ENCODE measurements around the gene TUBB4B. TPM values are rescaled to one million over a fixed set of nuclear protein-coding genes. Genes with fewer than 3 reads are reported as not detected.

Gene TUBB4B
- total and polyA plus RNA-seq, 2 of the 4 experiments (the other 2 are of a cell fraction) = 237 to 529 TPM

GRCh38 chr9:137221095-137221505 lies 20.0 kb upstream of the TUBB4B start:
- Histone ChIP-seq H3K4me1 (ENCODE audit: control insufficient read depth, insufficient read depth, low read length) (peaks cover 17% of the 10 kb centered on the region), H3K9me3 (ENCODE audit: control insufficient read depth, insufficient read depth, low read length) (no peaks in the 10 kb centered on the region), H3K56ac (ENCODE audit: extremely low read depth, insufficient read depth, low read length) (no peak overlapping the region), H4K5ac (ENCODE audit: low read depth, low read length) (no peak overlapping the region), H3K79me1 (ENCODE audit: low read depth in 1 of 2, low read length in 2 of 2) (peaks cover 0 to 4% of the 10 kb centered on the region in 2 experiments; a peak in 1 of 4 replicates), H3K4me3 (ENCODE audit: insufficient read depth, low read depth, low read length) (no peak overlapping the region), H2AK9ac (replicated peaks; ENCODE audit: low read depth, low read length, poor library complexity) (no peak overlapping the region), H3K4ac (ENCODE audit: low read depth, low read length) (no peak overlapping the region), H2BK20ac (ENCODE audit: low read depth, low read length) (no peak overlapping the region), H3K27ac (ENCODE audit: insufficient read depth, low read length) (no peak overlapping the region), H3K9ac (ENCODE audit: low read depth, low read length) (no peak overlapping the region), H4K8ac (ENCODE audit: low read depth in 2 of 2, low read length in 2 of 2) (no peak overlapping the region), H2AFZ (replicated peaks; ENCODE audit: low read length, poor library complexity) (no peak overlapping the region), H3K18ac (ENCODE audit: low read depth, low read length) (no peak overlapping the region), H2BK5ac (ENCODE audit: low read depth, low read length, poor library complexity, severe bottlenecking) (no peak overlapping the region), H2BK120ac (ENCODE audit: low read depth, low read length) (no peak overlapping the region), H3K4me2 (ENCODE audit: low read depth, low read length) (no peak overlapping the region), H3K27me3 (ENCODE audit: control insufficient read depth, insufficient read depth, low read length) (no peaks in the 10 kb centered on the region), H3K36me3 (ENCODE audit: control insufficient read depth, insufficient read depth, low read length) (peaks cover 9% of the 10 kb centered on the region), H3K14ac (replicated peaks; ENCODE audit: low read depth, low read length) (no peak overlapping the region), H4K91ac (ENCODE audit: insufficient read depth, low read depth, low read length) (no peak overlapping the region), H3K9me1 (ENCODE audit: insufficient read depth, low read length) (peaks cover 3% of the 10 kb centered on the region; the same call in 1 of the 2 replicates), H2AK5ac (ENCODE audit: low read depth, low read length) (no peak overlapping the region), H2BK15ac (ENCODE audit: low read depth, low read length) (no peak overlapping the region), H4K20me1 (ENCODE audit: insufficient read depth, low read length) (no peaks in the 10 kb centered on the region), H3K23ac (ENCODE audit: low read depth, low read length) (no peak overlapping the region)
- intact Hi-C loops (cut with micrococcal nuclease) (no loop called here), in situ Hi-C loops (cut with MboI; ENCODE audit: low sequenced_read_pairs) (no loop called here), dilution Hi-C loops (cut with HindIII; ENCODE audit: low sequenced_read_pairs, unreplicated experiment) (no loop called here)
- no CpG with 5 or more reads among the region's 14 CpGs for WGBS, 2 experiments (ENCODE audit: extremely low coverage in 2 of 2, insufficient read length in 1 of 2)
- ChIA-PET POLR2A (ENCODE audit: unreplicated experiment) (interaction anchor here (0.5 kb wide), 1 partner anchor 12 kb away, joined by 4 read pairs; no protein-coding TSS in a partner anchor), CTCF (no interaction called here)
- TF ChIP-seq RAD21 (IDR thresholded peaks at IDR 0.05; ENCODE audit: low read length) (no peak), NFE2L2 (IDR thresholded peaks at IDR 0.05; ENCODE audit: low read depth, low read length) (no peak), CHD1 (IDR thresholded peaks at IDR 0.05; ENCODE audit: low read depth, low read length) (no peak), FOS (IDR thresholded peaks at IDR 0.05; ENCODE audit: low read depth, low read length) (no peak), MAZ (IDR thresholded peaks at IDR 0.05; ENCODE audit: borderline replicate concordance, low read depth, low read length) (no peak), POLR2A (IDR thresholded peaks at IDR 0.05; ENCODE audit: low read depth, low read length) (no peak), MAFK (IDR thresholded peaks at IDR 0.05; ENCODE audit: low read depth, low read length) (no peak), CEBPB (IDR thresholded peaks at IDR 0.05; ENCODE audit: low read depth, low read length) (no peak), SMC3 (IDR thresholded peaks at IDR 0.05; ENCODE audit: low read depth, low read length) (no peak), RCOR1 (IDR thresholded peaks at IDR 0.05; ENCODE audit: insufficient replicate concordance, low read length) (no peak), CTCF (conservative IDR thresholded peaks at IDR 0.05; ENCODE audit: low read depth, low read length) (no peak), BHLHE40 (IDR thresholded peaks at IDR 0.05; ENCODE audit: low read depth, low read length) (no peak), RFX5 (IDR thresholded peaks at IDR 0.05; ENCODE audit: low read depth, low read length) (no peak), MXI1 (IDR thresholded peaks at IDR 0.05; ENCODE audit: borderline replicate concordance, low read depth, low read length) (no peak), ELK1 (IDR thresholded peaks at IDR 0.05; ENCODE audit: borderline replicate concordance, low read depth, low read length) (no peak)
- TF ChIP-seq, protein P1, sequence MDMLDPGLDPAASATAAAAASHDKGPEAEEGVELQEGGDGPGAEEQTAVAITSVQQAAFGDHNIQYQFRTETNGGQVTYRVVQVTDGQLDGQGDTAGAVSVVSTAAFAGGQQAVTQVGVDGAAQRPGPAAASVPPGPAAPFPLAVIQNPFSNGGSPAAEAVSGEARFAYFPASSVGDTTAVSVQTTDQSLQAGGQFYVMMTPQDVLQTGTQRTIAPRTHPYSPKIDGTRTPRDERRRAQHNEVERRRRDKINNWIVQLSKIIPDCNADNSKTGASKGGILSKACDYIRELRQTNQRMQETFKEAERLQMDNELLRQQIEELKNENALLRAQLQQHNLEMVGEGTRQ (IDR thresholded peaks at IDR 0.05; ENCODE audit: low read depth, low read length) = no peak
- DNase-seq (no peak), ATAC-seq (ENCODE audit: low read depth) (no peak)
- no TSS peak for BruUV-seq (replicated peaks)

All from IMR-90 (cell line).